ENCODE results near the gene FIP1L1.

- TF ChIP-seq CTCF (IDR thresholded peaks at IDR 0.05; ENCODE audit: insufficient read depth, low read length, poor library complexity, severe bottlenecking) (no peak), EZH2phosphoT487 (conservative IDR thresholded peaks at IDR 0.05; ENCODE audit: low read length) (no peak)
Measured at GRCh38 chr4:53498706-53499105, 121.3 kb downstream of the FIP1L1 start.
